Stimulated activated CD4-positive, alpha-beta T cell treated with anti-CD3 and anti-CD28 coated beads, Interleukin-1b, Interleukin-23, amount 100 ng/mL, for 48 hours (primary cell): ENCODE measurements around the gene SREK1IP1.
"Not testable (repeated sequence)": the region's sequence is repeated elsewhere in the genome, so short reads cannot be mapped to it uniquely, and the experiment has no call there.

ENCODE experiments used
- DNase-seq: peaks from one replicate; pipeline ENCODE4 v3.0.0-alpha.2; 2020

The SREK1IP1 gene

DNA sequence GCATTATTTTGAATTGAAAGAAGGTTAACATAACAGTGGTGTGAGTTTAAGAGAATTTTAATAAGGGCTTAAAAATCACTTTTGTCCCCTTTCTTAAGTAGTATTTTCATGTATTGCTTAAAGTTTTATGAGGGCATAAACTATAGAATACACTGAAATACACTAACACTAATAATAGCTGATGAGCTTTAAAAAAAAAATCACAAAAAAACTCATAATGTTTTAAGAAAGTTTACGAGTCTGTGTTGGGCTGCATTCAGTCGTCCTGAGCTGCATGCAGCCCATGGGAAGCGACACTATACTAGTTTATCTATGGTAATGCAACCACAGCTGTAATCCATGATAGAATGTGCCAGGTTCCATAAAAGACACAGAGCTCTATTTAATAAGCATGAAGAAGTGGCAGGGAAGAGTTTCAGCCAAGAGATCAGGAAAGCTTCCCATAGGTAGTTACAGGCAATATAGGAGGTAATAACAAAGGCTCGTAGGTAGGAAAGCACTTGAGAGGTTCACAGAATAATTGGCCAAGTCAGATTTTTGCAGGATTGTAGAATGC lies 4.5 kb downstream of the SREK1IP1 start:
- no peak for DNase-seq

DNA sequence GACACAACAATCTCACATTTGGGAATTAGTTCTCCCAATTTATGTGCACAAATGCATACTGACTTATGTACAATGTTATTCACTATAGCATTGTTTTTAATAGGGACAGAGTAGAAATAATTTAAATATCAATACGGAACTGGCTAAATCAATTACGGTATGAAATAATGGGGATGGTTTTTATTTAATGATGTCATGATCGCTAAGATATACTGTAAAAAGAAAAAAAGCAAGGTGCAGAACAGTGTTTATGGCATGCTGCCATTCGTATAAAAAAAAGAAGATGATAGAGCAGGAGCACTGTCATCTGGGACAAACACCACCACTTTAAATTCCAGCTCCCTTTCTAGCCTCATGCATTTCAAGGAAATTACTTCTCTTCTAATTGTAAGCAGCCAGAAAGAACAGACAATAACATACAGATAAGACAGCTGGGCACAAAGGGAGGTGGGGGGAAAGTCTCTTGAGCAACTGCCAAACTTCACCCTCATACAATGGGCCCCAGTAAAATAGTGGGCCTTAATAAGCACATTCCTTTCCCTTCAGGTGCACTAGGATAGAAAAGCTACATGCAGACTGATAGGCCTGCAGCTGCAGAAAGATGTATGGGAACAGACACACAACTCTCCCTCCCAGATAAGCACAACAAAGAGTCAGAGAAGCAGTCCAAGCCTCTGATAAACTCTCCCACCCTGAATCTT lies 8.4 kb downstream of the SREK1IP1 start:
- no peak for DNase-seq

DNA sequence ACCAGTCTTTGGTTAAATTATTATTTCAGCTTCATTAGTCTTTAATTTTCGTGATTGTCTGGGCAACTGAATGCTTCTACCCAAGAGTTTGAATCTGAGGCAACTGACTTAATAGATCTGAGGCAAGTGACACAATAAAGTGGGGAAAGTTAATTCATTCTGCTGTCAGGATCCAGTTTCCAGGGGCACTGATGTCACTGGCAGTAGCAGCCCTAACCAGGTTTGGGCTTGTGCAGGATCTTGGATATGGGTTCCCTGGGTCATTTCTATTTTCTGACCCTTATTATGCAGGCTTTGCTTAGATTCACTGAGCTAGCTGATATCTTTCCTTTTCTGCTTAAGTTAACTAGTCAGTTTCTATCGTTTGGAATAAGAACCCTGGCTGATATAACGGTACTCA lies 9.6 kb downstream of the SREK1IP1 start:
- no peak for DNase-seq

DNA sequence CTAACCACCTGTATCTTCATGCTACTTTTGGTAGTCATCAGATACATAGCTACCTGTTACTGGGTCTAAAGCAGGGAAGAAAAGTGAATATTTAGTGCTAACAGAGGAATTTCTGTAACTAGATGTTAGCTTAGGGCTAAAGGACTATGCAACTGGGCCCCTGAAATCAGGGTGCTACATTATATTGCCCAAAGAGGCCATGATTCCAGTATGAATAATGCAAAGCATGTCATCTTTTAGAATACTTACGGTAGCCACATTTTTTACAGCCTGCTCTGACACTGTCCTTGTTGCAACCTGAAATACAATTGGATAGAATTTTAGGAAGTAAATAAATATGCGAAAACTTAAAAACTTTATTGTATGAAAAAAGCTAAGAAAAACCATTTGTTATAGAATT lies 14.4 kb downstream of the SREK1IP1 start:
- DNase-seq, result no peak

DNA sequence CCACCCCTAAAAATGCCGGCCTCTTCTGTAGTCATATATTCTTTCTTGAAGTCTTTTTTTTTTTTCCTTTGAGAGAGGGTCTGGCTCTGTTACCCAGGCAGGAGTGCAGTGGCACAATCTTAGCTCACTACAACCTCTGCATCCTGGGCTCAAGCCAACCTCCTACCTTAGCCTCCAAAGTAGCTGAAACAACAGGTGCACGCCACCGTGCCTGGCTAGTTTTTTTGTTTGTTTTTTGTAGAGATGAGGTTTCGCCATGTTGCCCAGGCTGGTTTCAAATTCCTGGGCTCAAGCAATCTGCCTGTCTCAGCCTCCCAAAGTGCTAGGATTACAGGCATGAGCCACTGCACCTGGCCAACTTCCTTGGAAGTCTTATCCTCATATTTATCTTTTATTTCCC lies 19.1 kb downstream of the SREK1IP1 start:
- DNase-seq, result no peak

DNA sequence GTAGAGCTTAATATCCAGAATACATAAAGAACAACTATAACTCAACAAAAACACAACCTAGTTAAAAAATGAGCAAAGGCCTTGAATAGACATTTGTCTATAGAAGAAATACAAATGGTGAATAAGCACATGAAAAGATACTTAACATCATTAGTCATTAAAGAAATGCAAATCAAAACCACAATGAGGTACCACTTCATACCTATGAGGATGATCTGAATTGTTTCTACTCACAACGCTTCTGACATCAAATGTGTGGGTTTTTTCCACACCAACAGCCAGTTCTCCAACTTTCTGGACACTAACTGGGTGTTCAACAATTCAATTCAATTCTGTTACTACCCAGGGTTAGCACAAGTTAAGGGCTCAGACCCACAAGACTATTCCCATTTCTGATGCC lies 22.0 kb downstream of the SREK1IP1 start:
- no peak for DNase-seq

DNA sequence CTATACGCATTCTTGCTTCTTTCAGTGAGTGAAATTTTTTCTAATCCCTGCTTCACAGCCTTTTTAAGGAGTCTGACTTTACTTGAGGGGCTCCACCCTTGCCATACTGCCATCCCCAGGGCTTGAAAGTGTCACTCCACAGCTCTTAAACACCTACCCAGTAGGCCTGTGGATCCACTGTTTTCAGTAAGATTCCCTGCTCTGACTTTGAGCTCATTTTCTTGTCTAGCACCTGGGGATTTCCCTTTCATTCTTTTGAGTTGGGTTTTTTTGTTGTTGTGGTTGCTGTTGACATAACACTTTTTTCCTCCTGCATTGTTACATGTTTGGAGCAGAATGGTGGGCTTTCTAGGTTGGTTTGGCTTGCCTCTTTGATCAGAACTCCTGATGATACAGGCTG lies 23.6 kb downstream of the SREK1IP1 start:
- DNase-seq, result no peak

DNA sequence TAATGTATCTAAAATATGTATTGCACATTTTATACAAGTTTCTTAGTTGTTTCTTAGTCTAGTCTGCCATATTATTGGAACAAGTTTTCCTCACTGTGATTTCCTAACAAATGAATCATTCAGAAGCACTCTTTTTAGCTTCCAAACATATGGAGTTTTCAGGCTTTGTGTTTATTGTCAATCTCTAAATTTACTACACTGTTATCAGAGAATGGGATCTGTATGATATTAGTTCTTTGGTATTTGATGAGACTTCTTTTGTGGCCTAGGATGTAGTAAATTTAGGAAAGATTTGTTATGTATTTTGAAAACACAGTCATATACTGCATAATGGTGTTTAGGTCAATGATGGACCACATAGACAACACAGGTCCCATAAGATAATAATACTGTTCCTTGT lies 25.7 kb downstream of the SREK1IP1 start:
- no peak for DNase-seq

DNA sequence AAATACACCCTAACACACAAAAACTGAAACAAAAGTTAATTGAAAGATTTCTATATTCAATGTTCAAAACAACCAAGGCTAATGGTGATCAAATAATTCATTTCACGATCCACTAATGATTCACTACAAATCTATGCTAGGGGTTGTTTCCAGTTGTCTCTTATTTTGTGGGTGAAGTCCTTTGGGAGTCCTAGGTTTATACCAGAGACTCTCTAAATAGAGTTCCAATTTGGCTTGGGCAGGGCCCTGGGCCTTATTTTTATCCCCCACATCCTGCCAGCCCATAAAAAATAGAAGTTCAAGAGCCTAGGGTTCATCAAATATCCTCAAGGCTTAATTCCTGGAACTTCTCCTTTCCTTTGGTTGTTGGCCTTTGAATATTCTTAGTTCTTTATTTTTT lies 26.1 kb downstream of the SREK1IP1 start:
- DNase-seq, result no peak

DNA sequence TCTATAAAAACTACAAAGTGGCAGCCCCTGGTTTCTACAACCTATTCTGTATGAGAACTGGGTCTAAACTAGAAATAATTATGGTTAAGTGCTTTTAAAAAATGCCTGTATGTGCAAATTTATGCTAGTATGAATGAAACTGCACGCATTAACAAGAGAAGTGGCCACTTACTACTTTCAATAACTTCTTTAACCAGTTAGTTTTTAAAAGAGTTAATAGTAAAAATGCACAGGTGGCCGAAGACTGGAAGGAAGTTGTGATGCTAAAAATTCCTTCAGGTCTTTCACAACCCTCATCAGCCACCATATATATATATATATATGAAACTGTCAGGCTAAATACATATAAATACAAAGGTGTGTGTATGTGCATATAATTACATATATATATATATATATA lies 41.3 kb downstream of the SREK1IP1 start:
- DNase-seq, result no peak

DNA sequence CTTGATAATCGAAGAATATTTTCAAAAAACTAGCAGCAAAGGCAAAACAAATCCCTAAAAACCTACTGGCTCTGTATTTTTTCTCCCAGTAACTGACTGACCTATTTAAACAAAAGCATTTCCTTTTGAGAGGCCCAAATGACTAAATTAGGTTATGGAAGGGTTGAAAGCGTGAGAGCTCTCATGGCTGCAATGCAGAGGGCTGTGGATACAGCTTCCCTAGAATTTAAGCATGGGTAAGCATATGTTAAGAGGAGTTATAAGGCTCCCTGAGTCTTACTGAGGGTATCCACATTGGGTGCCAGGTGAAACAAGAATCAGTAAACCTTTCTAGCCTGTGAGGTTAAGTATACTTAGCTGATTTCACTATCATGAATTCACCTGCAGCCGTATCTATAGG lies 45.9 kb downstream of the SREK1IP1 start:
- no peak for DNase-seq

DNA sequence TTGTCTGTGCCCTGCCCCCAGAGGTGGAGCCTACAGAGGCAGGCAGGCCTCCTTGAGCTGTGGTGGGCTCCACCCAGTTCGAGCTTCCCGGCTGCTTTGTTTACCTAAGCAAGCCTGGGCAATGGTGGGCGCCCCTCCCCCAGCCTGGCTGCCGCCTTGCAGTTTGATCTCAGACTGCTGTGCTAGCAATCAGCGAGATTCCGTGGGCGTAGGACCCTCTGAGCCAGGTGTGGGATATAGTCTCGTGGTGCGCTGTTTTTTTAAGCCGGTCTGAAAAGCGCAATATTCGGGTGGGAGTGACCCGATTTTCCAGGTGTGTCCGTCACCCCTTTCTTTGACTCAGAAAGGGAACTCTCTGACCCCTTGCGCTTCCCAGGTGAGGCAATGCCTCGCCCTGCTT lies 54.0 kb downstream of the SREK1IP1 start:
- not testable (repeated sequence) for DNase-seq

DNA sequence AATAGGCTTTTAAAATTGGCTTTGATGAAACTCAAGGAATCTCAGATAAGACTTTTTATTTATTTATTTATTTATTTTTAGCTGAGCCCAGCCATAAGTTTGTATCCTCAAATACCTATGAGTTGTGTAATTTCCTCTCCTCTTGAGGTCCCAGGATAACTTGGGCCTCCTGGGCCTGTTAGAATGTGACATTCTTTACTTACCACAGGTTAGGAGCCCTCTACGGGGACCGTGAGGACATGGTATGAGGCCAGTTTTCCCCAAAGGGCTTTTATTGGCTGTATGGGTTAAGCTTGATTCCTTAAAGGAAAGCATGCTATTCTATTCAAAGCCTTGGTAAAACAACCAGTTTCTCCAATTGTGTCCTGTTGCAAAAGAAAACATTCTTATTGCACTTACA lies 61.3 kb downstream of the SREK1IP1 start:
- no peak for DNase-seq

DNA sequence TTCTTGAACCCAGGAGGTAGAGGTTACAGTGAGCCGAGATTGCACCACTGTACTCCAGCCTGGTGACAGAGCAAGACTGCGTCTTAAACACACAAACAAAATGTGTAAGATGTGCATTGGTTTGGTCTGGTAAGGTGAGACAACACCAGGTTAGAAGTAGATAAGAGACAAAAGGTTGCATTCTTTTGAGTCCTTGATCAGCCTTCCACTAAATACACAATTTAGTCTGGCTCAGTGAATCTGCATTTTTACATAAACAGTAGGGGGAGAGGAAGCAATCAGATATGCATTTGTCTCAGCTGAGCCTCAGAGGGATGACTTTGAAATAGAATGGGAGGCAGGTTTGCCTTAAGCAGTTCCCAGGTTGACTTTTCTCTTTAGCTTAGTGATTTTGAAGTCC lies 62.4 kb downstream of the SREK1IP1 start:
- DNase-seq, result not testable (repeated sequence)

DNA sequence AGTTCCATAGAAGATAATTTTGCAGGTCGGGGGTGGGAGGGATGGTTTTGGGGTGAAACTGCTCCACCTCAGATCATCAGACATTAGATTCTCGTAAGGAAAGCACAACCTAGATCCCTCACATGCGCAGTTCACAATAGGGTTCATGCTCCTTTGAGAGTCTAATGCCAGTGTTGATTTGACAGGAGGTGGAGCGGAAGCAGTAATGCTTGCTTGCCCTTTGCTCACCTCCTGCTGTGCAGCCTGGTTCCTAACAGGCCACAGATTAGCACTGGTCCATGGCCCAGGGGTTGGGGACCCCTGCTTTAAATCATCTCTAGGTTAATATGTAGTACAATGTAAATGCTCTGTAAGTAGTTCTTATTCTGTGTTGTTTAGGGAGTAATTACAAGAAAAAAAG lies 67.7 kb downstream of the SREK1IP1 start:
- no peak for DNase-seq

DNA sequence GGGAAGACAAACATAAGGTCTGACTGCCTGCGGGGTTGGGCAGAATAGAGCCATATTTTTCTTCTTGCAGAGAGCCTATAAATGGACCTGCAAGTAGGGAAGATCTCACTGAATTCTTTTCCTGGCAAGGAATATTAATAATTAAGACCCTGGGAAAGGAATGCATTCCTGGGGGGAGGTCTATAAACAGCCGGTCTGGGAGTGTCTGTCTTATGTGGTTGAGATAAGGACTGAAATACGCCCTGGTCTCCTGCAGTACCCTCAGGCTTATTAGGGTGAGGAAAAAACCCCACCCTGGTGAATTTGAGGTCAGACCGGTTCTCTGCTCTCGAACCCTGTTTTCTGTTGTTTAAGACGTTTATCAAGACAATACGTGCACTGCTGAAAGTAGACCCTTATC lies 72.1 kb downstream of the SREK1IP1 start:
- not testable (repeated sequence) for DNase-seq

DNA sequence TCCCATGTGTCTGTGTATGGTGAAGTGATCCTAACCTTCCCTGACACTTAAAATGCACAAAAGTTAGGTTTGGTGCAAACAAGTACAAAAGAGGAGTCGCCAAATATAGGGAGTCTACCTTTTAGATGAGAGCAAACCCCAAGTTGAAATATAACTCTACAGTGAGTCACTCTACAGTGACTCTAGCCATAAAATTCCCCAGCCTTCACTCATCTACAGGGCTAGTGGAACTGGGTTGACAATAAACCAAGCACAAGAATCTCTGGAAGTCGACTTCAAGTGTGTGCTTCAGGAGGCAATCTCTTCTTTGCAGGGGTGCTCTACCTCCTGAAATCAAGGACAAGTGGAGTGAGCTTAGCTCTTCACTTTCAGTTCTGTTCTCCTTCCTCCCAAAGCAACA lies 74.9 kb downstream of the SREK1IP1 start:
- DNase-seq, result no peak

DNA sequence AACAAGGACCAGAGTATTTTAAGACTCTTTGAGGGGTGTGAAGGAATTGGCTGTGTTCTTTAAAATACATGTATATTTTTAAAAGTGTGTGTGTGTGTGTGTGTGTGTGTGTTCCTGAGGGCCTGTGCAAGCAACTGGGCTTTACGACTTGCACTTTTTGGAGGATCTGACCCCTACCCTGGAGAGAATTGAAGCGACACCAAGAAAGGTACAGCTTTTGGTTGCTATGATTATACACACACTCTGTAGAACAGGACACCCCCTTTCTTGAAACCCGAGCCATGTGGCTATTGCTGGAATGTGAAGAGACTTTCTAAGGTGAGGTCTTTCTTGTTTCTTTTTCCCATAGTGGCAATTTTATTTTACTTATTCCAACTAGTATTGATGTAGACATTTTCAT lies 77.2 kb downstream of the SREK1IP1 start:
- DNase-seq, result no peak

DNA sequence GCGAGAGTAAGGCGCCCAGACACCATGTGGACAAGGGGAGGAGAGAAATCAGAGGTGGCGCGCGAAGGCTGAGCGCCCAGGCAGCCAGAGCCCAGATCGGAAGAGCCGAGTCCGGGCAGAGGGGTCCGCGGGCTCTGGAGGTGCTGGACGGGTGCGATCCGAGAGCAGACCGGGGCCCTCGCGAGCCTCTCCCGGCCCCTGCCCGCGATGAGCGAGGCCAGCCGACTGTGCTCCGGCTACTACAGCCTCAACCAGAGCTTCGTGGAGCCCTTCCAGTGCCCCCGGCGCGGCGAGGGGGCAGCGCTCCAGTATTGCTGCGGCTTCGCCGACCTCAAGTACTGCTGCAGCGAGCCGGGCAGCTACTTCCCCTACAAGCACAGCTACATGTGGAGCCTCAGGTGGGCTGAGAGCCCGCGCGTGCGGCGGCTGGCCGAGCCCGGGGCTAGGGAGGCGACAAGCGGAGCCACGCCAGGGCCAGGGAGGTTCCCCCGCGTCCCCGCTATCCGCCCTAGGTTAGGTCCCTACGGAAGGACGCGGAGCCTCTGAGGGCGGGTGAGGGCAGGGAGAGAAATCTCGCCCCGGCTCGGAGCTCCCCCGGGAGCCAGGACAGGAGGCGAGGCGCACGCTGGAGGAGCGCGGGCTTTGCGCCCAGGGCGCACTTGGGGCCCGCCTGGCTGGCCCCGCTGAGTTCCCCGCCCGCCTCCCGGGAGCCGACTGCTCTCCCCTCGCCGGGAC lies 77.9 kb downstream of the SREK1IP1 start, which contains the start of gene SHISAL2B:
Gene SHISAL2B, plus strand, starts transcription at position 87 of the 735 bp plus-strand sequence. Its CDS starts 121 bp downstream, at position 208.
- DNase-seq, result no peak

DNA sequence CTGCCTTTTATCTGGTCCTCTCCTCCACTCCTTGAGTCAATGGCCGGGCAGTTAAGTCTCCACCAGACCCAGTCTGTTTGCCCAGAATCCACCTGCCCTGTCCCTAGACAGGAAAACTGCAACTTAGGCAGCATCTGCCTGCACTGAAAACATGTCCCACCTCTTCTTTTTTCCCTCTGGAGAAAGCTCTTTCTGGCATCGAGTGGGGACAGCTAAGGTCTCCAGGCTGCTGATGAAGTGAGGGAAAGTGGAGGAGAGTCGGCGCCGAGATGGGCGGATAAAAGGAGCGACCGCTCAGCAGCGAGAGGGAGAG lies 78.4 kb downstream of the SREK1IP1 start:
- no peak for DNase-seq

DNA sequence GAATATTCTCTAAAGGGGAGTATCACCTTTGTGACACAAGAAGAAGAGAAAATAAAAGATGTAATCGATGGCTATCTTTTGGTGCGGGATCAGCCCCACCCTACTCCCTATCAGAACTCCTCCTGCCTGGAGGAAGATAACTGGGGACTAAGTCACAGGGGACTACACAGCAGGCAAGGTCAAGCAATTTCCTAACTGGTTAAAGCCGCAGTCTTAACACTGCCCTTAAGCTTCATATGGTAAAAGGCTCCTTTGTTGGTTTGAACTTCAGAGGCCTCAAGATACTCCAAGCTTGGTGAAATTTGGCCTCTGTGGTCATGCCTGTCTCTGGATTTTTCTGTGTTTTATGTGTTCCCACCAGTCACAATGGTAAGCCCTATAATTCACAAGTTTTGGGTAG lies 79.5 kb downstream of the SREK1IP1 start:
- DNase-seq, result no peak

DNA sequence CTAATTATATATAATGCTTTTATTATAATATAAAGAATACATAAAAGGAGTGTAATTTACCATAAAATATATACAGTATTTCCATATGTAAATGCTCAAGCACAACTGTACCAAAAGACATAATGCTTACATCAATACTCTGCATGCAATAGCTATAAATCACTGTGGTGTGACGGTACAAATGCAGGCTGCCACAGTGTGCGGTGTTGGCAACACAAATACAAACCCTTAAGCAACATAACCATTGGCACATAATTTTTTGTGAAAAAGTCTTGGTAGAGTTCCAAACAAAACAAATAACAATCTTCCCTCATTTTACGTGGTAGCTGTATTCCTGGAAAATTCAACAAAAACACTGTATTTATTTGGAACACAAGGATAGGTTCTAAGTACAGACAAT lies 80.1 kb downstream of the SREK1IP1 start:
- no peak for DNase-seq

DNA sequence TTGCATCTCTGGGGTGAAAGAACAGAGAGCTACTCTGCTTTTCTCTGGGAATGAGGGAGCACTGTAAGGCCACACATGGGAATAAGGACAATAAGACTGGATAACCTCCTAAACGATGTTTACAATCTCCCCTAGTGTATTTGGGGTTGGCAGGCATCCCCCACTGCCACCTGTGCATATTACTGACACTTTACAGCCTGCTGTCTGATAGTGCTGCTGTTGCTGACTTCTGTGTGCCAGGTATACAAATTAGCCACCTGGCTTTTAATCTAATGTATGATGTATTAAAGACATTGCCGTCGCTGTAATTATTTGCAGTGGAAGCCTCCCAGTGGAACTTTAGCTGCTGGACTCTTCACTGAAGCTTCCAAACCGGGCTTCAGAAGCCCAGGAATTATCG lies 82.6 kb downstream of the SREK1IP1 start:
- DNase-seq, result no peak

DNA sequence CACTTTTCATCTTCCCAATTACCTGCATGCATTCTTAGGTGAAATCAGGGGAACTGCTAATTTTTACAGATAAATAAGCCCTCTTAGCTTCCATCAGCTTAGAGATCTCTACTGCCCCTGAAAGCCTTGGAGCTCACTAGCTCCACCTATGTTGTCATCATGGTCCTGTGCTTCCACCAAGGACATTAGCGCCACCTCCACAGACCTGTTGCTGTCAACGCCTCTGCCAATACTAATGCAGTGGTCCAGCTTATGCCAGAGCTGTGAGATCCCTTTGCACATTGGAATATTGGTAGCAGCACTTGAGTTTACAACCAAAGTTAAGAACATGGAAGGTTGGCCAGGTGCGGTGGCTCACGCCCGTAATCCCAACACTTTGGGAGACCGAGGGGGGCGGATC lies 85.9 kb downstream of the SREK1IP1 start:
- no peak for DNase-seq

DNA sequence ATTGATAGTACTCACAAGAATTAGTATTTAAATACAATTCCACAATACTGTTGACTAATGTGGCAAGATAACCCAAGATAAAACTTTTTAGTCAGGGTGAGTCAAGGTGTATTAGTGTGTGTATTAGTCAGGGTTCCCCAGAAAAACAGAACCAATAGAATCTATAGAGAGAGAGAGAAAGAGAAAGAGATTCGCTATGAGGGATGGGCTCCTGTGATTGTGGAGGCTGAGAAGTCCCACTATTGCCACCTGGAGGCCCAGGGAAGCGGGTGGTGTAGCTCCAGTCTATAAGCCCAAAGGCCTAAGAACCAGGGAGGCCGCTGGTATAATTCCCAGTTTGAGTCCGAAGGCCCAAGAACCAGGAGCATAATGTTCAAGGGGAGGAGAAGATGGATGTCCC lies 88.2 kb downstream of the SREK1IP1 start:
- DNase-seq, result no peak
